K562 (cell line): ENCODE results near the gene PACSIN2. TPM values are rescaled to one million over a fixed set of nuclear protein-coding genes. Genes with fewer than 3 reads are reported as not detected.

ENCODE experiments used
- ATAC-seq: fragments of 200-7000 bp; cut with Tn5 transposase; 3 replicates; pipeline ENCODE4 v1.9.1; 2020; ENCODE audit warnings: moderate library complexity
- BruUV-seq: library from RNA; stranded (reverse); fragments of 400-500 nt; replicated peaks from 2 replicates; lab custom pipeline; 2021; lab: Mats Ljungman, UMichigan
- CTCF ChIA-PET: fragments of 300-600 bp; formaldehyde crosslinking; extraction: SDS; loops from one replicate; lab custom pipeline; 2021; ENCODE audit warnings: low intra/inter-chr PET ratio; lab: Yijun Ruan, JAX
- POLR2A ChIA-PET: fragments of 300-600, 350-650 bp; sonication (Branson Sonifier 250); formaldehyde crosslinking; extraction: SDS; loops from one replicate; lab custom pipeline; 2021; ENCODE audit warnings: antibody characterized with exemption, inconsistent platforms; lab: Yijun Ruan, JAX
- DNase-seq, 4 experiments: peaks; one replicate each; pipeline versions ENCODE4 v3.0.0 to v3.0.0-alpha.2; 2011 to 2018; ENCODE audit warnings: low spot score in 3 of 4, mixed read lengths in 3 of 4; ENCODE audit errors: extremely low read depth in 1 of 4
- FAIRE-seq: peaks from 2 replicates; lab custom pipeline; 2011; peaks lifted over from hg19 to GRCh38; lab: Jason Lieb, UNC
- H2AFZ ChIP-seq: 2 replicates; pipeline ENCODE4 v1.6.0; 2011; ENCODE audit warnings: low read depth, low read length, control low read depth, inconsistent platforms
- H3K27ac ChIP-seq: fragments of 200-600 bp; 3 replicates; pipeline ENCODE4 v1.8.0; 2011; ENCODE audit warnings: low read depth, mild to moderate bottlenecking, control low read depth, inconsistent platforms, low read length, moderate library complexity, mixed read lengths; ENCODE audit errors: extremely low read depth
- H3K27me3 ChIP-seq, 2 experiments: fragments of 300-600 bp in 1 of 2; 2 replicates in 1 of 2; 3 replicates in 1 of 2; pipeline versions ENCODE4 v1.6.0 to v1.8.0; 2011; ENCODE audit warnings: inconsistent platforms in 2 of 2, low read length in 2 of 2, mild to moderate bottlenecking in 1 of 2, mixed read lengths in 1 of 2, moderate library complexity in 1 of 2; ENCODE audit not compliant: control insufficient read depth in 2 of 2, insufficient read depth in 2 of 2
- H3K36me3 ChIP-seq: fragments of 300-600 bp; 3 replicates; pipeline ENCODE4 v1.8.0; 2011; ENCODE audit warnings: mild to moderate bottlenecking, low read length, inconsistent platforms; ENCODE audit not compliant: control insufficient read depth, insufficient read depth
- H3K4me1 ChIP-seq, 2 experiments: fragments of 200-600 bp in 1 of 2; replicated peaks in 1 of 2; 2 replicates in 1 of 2; 3 replicates in 1 of 2; pipeline versions ENCODE4 v1.5.1 to v1.8.0; 2011; ENCODE audit warnings: inconsistent platforms in 2 of 2, low read length in 2 of 2, mild to moderate bottlenecking in 1 of 2, mixed read lengths in 1 of 2, moderate library complexity in 1 of 2; ENCODE audit not compliant: control insufficient read depth in 2 of 2, insufficient read depth in 2 of 2
- H3K4me2 ChIP-seq: 2 replicates; pipeline ENCODE4 v1.6.1; 2011; ENCODE audit warnings: low read length, control low read depth, inconsistent platforms, mixed read lengths; ENCODE audit not compliant: insufficient read depth
- H3K4me3 ChIP-seq: fragments of 200-600 bp; sonication (generic), shearing (Covaris generic); 2 replicates; pipeline ENCODE4 v1.5.1; 2016; ENCODE audit warnings: control low read depth, inconsistent platforms
- H3K79me2 ChIP-seq: fragments of 200-600 bp; 3 replicates; pipeline ENCODE4 v1.8.0; 2011; ENCODE audit warnings: low read length, inconsistent platforms; ENCODE audit not compliant: control insufficient read depth, insufficient read depth
- H3K9ac ChIP-seq, 2 experiments: 2 replicates each; pipeline versions ENCODE4 v1.6.0 to v1.6.1; 2011; ENCODE audit warnings: low read depth in 2 of 2, low read length in 2 of 2, control low read depth in 1 of 2, inconsistent platforms in 1 of 2, mild to moderate bottlenecking in 1 of 2, mixed read lengths in 1 of 2; ENCODE audit not compliant: insufficient read depth in 1 of 2
- H3K9me1 ChIP-seq: one replicate; pipeline ENCODE4 v1.6.0; 2011; ENCODE audit warnings: inconsistent platforms, mild to moderate bottlenecking, low read length, moderate library complexity; ENCODE audit not compliant: control insufficient read depth, insufficient read depth
- H3K9me3 ChIP-seq: replicated peaks from 2 replicates; pipeline ENCODE4 v1.5.1; 2011; ENCODE audit warnings: low read depth, low read length, inconsistent platforms; ENCODE audit not compliant: control insufficient read depth, insufficient read depth
- H4K20me1 ChIP-seq: replicated peaks from 2 replicates; pipeline ENCODE4 v1.6.1; 2011; ENCODE audit warnings: low read length, inconsistent platforms, mixed read lengths; ENCODE audit not compliant: control insufficient read depth, insufficient read depth
- C11orf30 ChIP-seq: fragments of 450-650 bp; IDR thresholded peaks from 2 replicates; pipeline ENCODE4 v1.6.1; 2016; ENCODE audit warnings: low read depth, mild to moderate bottlenecking
- CHD1 ChIP-seq: fragments of 200-600 bp; sonication (generic); IDR thresholded peaks from one replicate; pipeline ENCODE4 v1.6.1; 2012; ENCODE audit warnings: mild to moderate bottlenecking, moderate library complexity, low read length, inconsistent platforms
- KLF1 ChIP-seq: fragments of 450-650 bp; IDR thresholded peaks from 2 replicates; pipeline ENCODE4 v1.6.1; 2016; ENCODE audit warnings: missing genetic modification characterization, missing compliant biosample characterization
- MEF2D ChIP-seq: conservative IDR thresholded peaks from 2 replicates; pipeline ENCODE4 v1.6.1; 2016; ENCODE audit warnings: low read depth, missing genetic modification characterization, missing compliant biosample characterization
- OTX1 ChIP-seq: fragments of 450-650 bp; formaldehyde crosslinking; IDR thresholded peaks from 2 replicates; pipeline ENCODE4 v1.4.0; 2022; ENCODE audit warnings: mild to moderate bottlenecking
- POLR2H ChIP-seq: IDR thresholded peaks from 2 replicates; pipeline ENCODE4 v1.6.1; 2016; ENCODE audit warnings: missing genetic modification characterization, low read depth, mild to moderate bottlenecking, control low read depth, missing compliant biosample characterization, moderate library complexity
- SP1 ChIP-seq: sonication (generic); formaldehyde crosslinking; IDR thresholded peaks from 2 replicates; pipeline ENCODE4 v1.8.1; 2022; ENCODE audit warnings: mild to moderate bottlenecking, missing genetic modification reagents
- STAT5B ChIP-seq: fragments of 250-450 bp; sonication (Bioruptor Pico); IDR thresholded peaks from 2 replicates; pipeline ENCODE4 v1.8.0; 2021; ENCODE audit warnings: mild to moderate bottlenecking, inconsistent platforms
- SUPT5H ChIP-seq: fragments of 450-650 bp; IDR thresholded peaks from 2 replicates; pipeline ENCODE4 v1.6.1; 2016
- YY1 ChIP-seq, 3 experiments: IDR thresholded peaks; 2 replicates each; pipeline ENCODE4 v1.6.1; 2011; ENCODE audit warnings: low read length in 2 of 3, mild to moderate bottlenecking in 2 of 3, moderate library complexity in 2 of 3, borderline replicate concordance in 1 of 3, control low read depth in 1 of 3, low read depth in 1 of 3; ENCODE audit not compliant: insufficient read depth in 3 of 3, insufficient replicate concordance in 2 of 3, control insufficient read depth in 1 of 3, insufficient read length in 1 of 3; ENCODE audit errors: extremely low read depth in 1 of 3
- ZBTB12 ChIP-seq: fragments of 250-450 bp; sonication (Bioruptor Pico); IDR thresholded peaks from 2 replicates; pipeline ENCODE4 v1.4.0; 2020
- ZFP1 ChIP-seq: fragments of 450-650 bp; formaldehyde crosslinking; IDR thresholded peaks from 2 replicates; pipeline ENCODE4 v1.4.0; 2020; ENCODE audit warnings: mild to moderate bottlenecking, mixed read lengths
- ZNF282 ChIP-seq: sonication (generic); formaldehyde crosslinking; IDR thresholded peaks from 2 replicates; pipeline ENCODE4 v1.8.1; 2023; ENCODE audit warnings: missing genetic modification reagents
- ZNF561 ChIP-seq: fragments of 450-650 bp; formaldehyde crosslinking; conservative IDR thresholded peaks from 2 replicates; pipeline ENCODE4 v1.4.0; 2020; ENCODE audit warnings: mild to moderate bottlenecking, moderate library complexity
- WGBS: fragments of 100-300 bp; shearing (Covaris generic); methylation state at CpG from one replicate; pipeline ENCODE4 v1.1.6; 2016; ENCODE audit warnings: low coverage, mixed read lengths; ENCODE audit not compliant: insufficient coverage; ENCODE audit errors: missing lambda C conversion rate; 5-methylcytosine and 5-hydroxymethylcytosine counted together
- in situ Hi-C: fragments of 300-500 bp; cut with MboI; formaldehyde crosslinking; loops from 4 replicates; pipeline ENCODE4 v1.15.0; 2018; ENCODE audit warnings: inconsistent platforms, mixed read lengths
- intact Hi-C: fragments of 100-400 bp; cut with micrococcal nuclease; formaldehyde crosslinking; loops from 2 replicates; pipeline ENCODE4 v1.14.2; 2022
- polyA plus RNA-seq, 8 experiments: library from polyadenylated mRNA; depleted of rRNA in 4 of 8; stranded (reverse) in 5 of 8; unstranded in 3 of 8; fragments of >200 nt; fragmentation: Nextera tagmentation in 2 of 8; fragmentation: Illumina TruSeq in 1 of 8; extraction: Ambion mirVana in 2 of 8; extraction: Trizol in 1 of 8; gene quantifications; 2 replicates each; pipeline versions ENCODE4 v1.2.1 to v1.2.3, GENCODE V29; 2011 to 2014; ENCODE audit warnings: inconsistent platforms in 1 of 8, missing spikeins in 1 of 8
- total RNA-seq, 7 experiments: library from RNA; depleted of rRNA in 6 of 7; stranded (reverse); fragments of >200 nt in 6 of 7; fragmentation: Illumina TruSeq in 2 of 7; extraction: Trizol in 2 of 7; gene quantifications; 2 replicates each; pipeline versions ENCODE4 v1.2.1 to v1.2.3, GENCODE V29; 2011 to 2021; ENCODE audit warnings: low replicate concordance in 1 of 7

Gene PACSIN2
- total and polyA plus RNA-seq, 9 of the 15 experiments (the other 6 are each of a cell fraction or from before 2014, with no cell fraction given) = 0.45 to 45.1 (median 23.9) TPM

GRCh38 chr22:42892156-42892555 lies 122.8 kb downstream of the PACSIN2 start (continued):
- TF ChIP-seq YY1 (IDR thresholded peaks at IDR 0.05; ENCODE audit: borderline replicate concordance in 1 of 3, control insufficient read depth in 1 of 3, extremely low read depth in 1 of 3, insufficient read depth in 3 of 3, insufficient read length in 1 of 3, insufficient replicate concordance in 2 of 3, low read depth in 1 of 3, low read length in 2 of 3) (no peak), KLF1 (no peak), ZBTB12 (CRISPR knock-in tag) (no peak), CHD1 (no peak), STAT5B (CRISPR knock-in tag) (no peak), MEF2D (tag) (no peak)

GRCh38 chr22:42891696-42892095 lies 123.3 kb downstream of the PACSIN2 start:
- Histone ChIP-seq H3K79me2 (no peaks in the 10 kb centered on the region), H3K27me3 (no peaks in the 10 kb centered on the region), H3K9me1 (no peaks in the 10 kb centered on the region), H3K27ac (no peak overlapping the region), H3K9me3 (no peaks in the 10 kb centered on the region), H3K4me3 (no peak overlapping the region), H3K4me2 (no peak overlapping the region), H3K9ac (no peak overlapping the region), H2AFZ (no peak overlapping the region), H3K36me3 (peaks cover 28% of the 10 kb centered on the region; the same call in 2 of the 3 replicates), H4K20me1 (peaks cover 5% of the 10 kb centered on the region; the same call in 1 of the 2 replicates), H3K4me1 (no peaks in the 10 kb centered on the region)
- intact Hi-C loops (no loop called here), in situ Hi-C loops (no loop called here)
- ChIA-PET POLR2A (no interaction called here), CTCF (no interaction called here)
- TF ChIP-seq SP1 (no peak), C11orf30 (no peak), ZNF282 (CRISPR knock-in tag) (no peak), ZNF561 (CRISPR knock-in tag) (no peak), POLR2H (tag) (no peak), SUPT5H (no peak), ZFP1 (CRISPR knock-in tag) (no peak), OTX1 (CRISPR knock-in tag) (no peak)
- no peak for ATAC-seq
- no peak for DNase-seq
- no peak for FAIRE-seq
- no TSS peak for BruUV-seq
- WGBS = 100% methylated on average over 1 of the region's 3 CpGs
